NCI-H128 (cell line): ENCODE data around the gene PTK6.

Experiments
- DNase-seq: peaks from one replicate; lab custom pipeline; 2025; ENCODE audit not compliant: unreplicated experiment; lab: John Stamatoyannopoulos, UW

The PTK6 gene

GRCh38 chr20:63532449-63532971 is 4.7 kb downstream of the PTK6 start:
- DNase-seq = no peak

GRCh38 chr20:63531686-63532448 is 5.3 kb downstream of the PTK6 start:
- DNase-seq = no peak

GRCh38 chr20:63530788-63531160 is 6.4 kb downstream of the PTK6 start:
- DNase-seq = no peak

- no peak for DNase-seq
Observed at GRCh38 chr20:63529861-63530787, 7.1 kb downstream of the PTK6 start.

DNA sequence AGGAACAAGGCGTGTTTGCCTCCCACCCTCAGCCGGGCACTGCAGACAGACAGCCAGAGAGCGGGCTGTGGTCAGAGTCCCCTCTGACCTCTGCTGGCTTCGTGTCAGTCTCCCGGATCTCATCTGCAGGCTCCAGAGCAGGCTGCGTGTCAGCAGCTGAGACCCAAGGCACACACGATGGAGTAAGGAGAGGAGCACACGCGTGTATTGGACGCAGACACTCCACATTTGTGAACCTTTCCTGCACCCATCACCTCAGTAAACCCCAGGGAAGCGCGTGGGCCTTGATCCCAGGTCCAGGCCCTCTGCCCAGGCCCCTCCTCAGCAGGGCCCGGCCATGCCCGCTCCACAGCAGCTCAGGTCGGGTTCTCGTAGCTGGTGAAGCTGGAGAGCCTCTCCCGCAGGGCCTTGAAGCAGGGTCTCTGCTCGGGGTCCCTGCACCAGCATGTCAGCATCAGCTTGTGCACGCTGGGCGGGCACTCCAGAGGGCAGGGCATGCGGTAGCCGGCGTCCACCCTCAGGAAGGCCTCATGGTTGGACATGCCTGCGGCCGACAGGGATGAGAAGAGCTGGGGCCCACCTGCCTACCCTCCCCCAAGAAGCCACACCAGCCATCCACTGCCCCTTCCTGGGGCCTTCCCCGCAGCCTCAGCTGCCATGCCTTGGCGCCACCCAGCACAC is 7.9 kb downstream of the PTK6 start:
- no peak for DNase-seq

DNA sequence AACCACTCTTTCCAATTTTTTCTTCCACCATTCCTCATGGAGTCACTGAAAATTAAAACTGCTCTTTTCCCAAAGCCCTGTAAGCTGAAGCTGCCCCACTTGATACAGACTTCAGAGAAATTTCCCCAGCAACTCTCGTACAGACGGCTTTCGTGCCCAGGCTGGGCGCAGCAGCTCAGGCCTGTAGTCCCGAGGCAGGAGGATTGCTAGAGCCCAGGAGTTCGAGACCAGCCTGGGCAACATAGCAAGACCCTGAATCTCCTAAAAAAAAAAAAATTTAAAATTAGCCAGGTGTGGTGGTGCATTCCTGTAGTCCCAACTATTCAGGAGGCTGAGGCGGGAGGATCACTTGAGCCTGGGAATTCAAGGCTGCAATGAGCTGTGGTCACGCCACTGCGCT is 10.0 kb downstream of the PTK6 start:
- DNase-seq = no peak

- no peak for DNase-seq
Observed at GRCh38 chr20:63525971-63526370, 11.2 kb downstream of the PTK6 start.

DNA sequence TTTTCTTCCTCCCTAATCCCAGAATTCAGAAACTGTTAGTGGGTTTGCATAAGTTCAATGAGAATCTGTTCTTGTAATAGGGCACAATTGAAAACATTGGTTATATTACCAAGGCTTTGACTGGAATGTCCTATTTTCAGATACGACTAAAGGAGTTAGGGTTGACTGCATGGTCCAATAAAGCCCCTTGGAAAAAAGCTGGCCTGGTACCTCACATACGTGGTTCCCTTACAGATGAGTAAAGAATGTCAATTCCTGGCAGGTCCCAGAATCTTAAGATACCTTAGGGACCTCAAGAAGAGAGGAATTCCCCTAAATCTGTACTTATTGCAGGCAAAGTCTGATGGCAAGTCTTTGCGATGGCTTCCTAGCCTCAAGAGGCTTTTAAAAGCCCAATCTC is 12.0 kb downstream of the PTK6 start:
- no peak for DNase-seq

DNA sequence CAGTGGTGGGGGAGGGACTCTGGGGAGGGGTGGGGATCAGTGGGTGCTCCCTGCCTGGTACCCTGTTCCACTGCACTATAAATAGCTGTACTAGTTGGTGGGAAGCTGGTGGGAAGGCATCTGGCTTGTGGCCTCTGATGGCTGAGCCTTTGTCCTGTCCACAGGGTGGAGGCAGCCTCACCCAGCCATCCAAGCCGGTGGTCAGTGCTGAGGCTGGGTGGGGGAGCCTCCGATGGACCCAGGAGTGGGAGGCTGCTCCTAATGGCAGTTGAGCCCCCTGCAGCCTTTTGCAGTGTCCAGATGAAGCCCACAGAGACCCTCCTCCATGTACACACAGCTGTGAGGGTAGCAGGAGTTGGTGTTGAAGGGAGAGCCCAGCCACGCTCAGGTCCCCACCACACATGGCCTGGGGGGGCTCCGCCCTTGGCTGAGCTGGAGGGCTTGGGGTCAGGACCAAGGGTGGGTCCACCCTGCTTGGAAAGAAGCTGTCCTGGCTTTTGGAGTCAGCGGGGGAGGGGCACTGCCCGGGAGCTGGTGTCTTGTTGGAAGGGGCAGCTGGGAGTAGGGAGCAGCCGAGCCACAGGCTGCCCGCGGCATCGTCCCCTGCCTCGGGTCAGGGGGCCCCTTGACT is 14.1 kb downstream of the PTK6 start:
- no peak for DNase-seq

DNA sequence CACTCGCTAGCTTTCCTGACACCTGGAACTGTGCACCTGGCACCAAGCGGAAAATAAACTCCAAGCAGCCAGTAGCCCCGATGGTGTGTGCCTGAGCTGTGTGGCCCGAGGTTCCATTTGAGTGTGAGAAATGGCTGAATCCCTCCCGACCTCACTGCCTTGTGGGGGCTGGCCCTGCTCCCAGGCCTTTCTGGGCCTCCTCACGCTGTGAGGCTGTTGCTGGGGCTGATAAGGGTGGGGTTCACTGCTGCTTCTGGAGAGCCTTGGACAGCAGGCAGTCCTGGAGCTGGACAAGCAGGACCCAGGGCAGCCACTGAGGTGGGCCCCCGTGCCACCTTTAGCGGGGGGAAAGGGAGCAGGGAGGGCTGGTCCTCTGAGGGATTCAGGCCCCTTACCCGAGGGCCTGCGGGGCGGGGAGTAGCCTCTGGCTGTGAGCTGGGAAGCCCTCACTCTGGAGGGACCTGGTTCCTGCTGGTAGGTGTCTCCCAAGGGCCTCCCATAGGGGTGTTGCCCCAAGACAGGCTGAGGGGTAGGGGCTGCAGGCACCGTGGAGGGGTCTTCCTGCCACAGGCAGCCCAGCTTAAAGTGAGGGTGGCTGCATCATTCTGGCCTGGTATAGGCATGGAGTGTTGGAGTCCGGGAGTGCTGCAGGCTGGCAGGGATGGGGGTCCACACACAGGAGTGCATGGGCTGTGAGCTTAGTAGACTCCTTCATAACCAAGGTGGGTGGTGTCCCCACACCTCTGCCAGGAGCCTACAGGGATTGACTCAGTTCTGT is 14.9 kb downstream of the PTK6 start:
- DNase-seq = no peak

- DNase-seq = no peak
Observed at GRCh38 chr20:63521602-63522001, 15.6 kb downstream of the PTK6 start.

DNA sequence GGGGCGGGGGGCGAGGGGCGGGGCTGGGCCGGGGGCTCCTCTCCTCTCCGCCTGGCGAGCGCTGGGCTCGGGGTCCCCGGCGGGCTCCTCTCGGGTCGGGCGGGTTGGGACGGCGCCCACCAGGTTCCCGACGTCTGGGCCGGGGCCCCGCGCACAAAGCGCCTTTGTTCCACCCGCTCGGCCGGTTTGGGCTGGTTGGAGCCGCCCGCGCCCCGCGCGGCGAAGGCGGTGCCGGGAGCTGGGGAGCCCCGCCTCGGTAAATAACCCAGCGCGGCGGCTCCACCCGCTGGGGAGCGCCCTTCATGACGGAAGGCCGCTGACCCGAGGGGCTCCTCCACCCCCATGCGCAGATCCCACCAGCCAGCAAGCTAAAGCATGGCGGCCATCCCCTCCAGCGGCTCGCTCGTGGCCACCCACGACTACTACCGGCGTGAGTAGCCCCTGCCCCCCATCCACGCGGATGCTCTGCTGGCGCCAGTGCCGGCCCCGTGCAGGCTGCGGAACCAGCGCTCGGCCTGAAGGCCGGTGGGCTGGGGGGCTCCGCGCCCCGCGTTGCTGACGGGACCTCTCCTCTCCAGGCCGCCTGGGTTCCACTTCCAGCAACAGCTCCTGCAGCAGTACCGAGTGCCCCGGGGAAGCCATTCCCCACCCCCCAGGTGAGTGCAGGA is 16.1 kb downstream of the PTK6 start:
- peak; percentile 67 for DNase-seq

DNA sequence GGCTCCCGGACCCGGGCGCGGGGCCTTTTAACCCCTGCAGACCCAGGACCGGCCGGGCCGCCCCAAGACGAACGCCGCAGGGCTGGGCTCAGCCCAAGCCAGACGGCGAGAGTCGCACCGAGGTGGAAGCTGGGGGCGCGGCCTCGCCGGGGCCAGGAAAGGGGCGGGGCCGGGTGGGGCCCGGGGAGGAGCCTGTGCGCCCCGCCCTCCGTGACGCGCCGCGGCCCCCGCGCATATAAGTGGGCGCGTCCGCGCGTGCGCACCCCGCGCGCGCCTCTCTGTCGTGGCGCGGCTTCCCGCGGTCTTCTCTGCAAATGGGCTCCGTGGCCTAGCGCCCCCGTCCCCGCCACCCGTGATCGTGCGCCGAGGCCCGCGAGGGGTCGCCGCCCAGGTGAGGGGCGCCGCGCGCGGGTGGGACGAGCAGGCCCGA is 16.7 kb downstream of the PTK6 start, which contains the start of gene PPDPF:
Gene PPDPF, plus strand, starts transcription at position 262 of the 430 bp plus-strand sequence. CDS start 544 bp downstream, outside the sequence.
- peak; percentile 27 for DNase-seq

DNA sequence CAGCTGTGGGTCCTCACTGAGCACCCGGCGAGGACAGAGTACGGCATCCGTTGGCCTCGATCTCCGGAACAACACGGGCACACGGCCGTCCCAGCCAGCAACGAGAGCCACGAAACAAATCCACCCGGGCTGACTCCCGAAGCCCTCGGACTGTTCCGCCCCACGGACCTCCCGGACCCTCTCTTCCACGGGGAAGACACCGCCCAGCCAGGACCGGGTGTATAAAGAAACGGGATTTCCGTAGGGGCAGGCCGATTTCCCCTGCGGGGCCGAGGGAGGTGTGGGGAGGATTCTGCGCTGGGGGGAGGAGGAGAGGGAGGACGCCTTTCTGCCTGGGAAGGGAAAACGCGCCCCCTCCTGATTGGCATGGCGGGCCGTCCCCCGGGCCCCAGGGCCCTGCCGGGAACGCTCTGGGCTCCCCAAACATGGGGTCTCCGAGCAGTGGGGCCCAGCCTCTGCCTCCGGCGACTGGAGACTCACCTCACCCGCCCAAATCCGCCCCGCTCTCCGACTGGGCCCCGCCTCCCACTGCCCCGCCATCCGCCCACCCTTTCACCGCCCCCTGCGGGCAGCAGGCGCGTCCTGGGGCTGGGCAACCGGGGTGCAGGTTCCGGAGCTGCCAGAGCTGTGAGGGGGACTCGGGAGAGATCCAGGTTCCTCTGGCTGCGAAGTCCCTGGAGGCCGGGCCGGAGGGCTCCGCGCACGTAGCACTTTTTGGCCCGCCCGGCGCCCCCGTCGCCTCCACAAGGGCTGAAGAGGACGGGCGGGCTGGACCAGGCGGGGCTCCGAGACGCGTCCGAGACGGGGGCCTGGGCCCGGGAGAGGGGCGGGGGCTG is 17.3 kb downstream of the PTK6 start:
- DNase-seq = no peak

DNA sequence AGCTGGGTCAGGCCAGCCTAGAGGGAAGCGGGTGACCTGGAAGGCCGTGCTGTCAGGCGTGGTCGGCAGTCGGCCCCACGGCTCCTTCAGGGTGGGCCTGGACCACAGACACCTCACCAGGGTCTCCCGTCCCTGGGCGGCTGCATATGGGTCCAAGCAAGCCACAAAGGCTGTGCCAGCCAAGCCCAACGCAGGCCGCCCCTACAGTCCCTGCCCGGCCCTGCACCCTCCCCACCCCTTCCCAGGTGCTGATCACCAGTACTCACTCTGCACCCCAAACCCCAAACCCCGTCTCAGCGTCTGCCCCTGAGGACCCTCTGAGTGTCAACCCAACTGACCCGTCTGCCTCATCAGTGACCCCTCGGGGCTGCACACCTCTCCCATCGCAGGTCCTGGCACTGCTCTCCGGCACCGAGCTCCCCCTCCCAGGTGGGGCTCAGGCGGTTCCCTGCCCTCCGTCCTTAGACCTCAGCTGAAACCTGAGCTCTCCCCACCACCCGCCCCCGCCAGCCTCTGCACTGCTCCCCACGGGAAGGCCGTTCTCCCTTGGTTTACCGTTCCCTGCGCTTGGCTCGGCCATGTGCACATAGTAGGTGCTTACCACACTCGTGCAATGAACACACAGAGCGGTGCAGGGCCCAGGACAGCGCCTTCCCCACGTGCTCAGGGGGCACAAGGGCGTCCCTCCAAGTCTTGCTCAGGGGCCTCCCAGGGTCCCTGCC is 18.1 kb downstream of the PTK6 start:
- DNase-seq = no peak

DNA sequence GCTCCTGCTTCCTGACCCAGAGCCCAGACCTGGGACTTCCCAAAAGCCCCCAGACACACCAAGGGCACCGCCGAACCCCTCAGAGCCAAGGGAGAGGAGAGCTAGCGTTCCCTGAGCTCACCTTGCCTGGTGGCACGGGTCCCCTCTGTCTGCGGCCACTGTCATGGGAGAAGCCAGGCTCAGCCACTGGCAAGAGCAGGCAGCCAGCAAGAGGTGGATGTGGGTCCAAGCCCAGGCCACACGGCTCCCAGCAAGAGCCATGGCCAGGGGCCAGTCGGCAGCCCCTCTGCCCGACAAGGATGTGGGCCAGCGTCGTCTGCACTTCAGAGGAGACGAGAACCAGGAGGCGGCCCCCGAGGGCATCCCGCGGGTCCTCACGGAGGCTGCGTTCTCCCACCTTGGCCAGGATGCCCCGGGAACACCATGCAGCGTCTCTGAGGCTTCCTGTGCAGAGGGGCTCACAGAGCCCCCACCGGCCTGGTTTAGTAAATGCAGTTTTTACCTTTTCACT is 18.8 kb downstream of the PTK6 start:
- no peak for DNase-seq

- no peak for DNase-seq
Observed at GRCh38 chr20:63517376-63518309, 19.5 kb downstream of the PTK6 start.
